Measurements from ENCODE around the gene WDR55. TPM values are rescaled to one million over a fixed set of nuclear protein-coding genes. Genes with fewer than 3 reads are reported as not detected.

The WDR55 gene
- total RNA-seq, 6 experiments from 2014 or later: 13.3 to 18.4 (median 15.0) TPM

Small RNAs within 50 kb of the gene (microRNA-seq; reads per million reads assigned to microRNA genes)
- gene MIR3655: 0 to 0.64 reads per million in 2 donors

Small RNAs within 50 kb of the gene (small RNA-seq; reads per million reads assigned to genes)
- gene VTRNA1-1 (226 to 269 reads per million in 2 experiments), gene VTRNA1-2 (2.3 to 2.4 reads per million in 2 experiments)

Other genes starting within 250 kb of the WDR55 start
- gene EIF4EBP3, start 117.2 kb upstream of the WDR55 start, total RNA-seq: 10 to 100 TPM; 10.7 to 19.5 (median 13.6) TPM
- 10 to 100 TPM; 14.4 to 35.4 (median 18.6) TPM for gene SRA1, start 107.4 kb upstream of the WDR55 start, total RNA-seq
- 10 to 100 TPM in 5 of 6 experiments, 1 to 10 TPM in 1; 9.6 to 24.3 (median 14.3) TPM for gene APBB3, start 100.3 kb upstream of the WDR55 start, total RNA-seq
- 10 to 100 TPM; 28.1 to 38.5 (median 30.2) TPM for gene SLC35A4, start 100.1 kb upstream of the WDR55 start, total RNA-seq
- 100 to 1,000 TPM; 174 to 513 (median 244) TPM for gene CD14, start 31.7 kb upstream of the WDR55 start, total RNA-seq
- gene TMCO6, start 25.5 kb upstream of the WDR55 start, total RNA-seq: 10 to 100 TPM in 5 of 6 experiments, 1 to 10 TPM in 1; 7.3 to 45.5 (median 23.6) TPM
- gene NDUFA2, start 17.3 kb upstream of the WDR55 start, total RNA-seq: 10 to 100 TPM; 35.4 to 56.8 (median 52.4) TPM
- 10 to 100 TPM; 26.6 to 50.7 (median 30.3) TPM for gene IK, start 17.1 kb upstream of the WDR55 start, total RNA-seq
- 1 to 10 TPM in 1 of 6 experiments, under 1 TPM in 5; 0.27 to 1.4 (median 0.69) TPM for gene DND1, start 8.7 kb downstream of the WDR55 start, total RNA-seq
- 10 to 100 TPM; 22.8 to 46.6 (median 37.0) TPM for gene HARS1, start 26.5 kb downstream of the WDR55 start, total RNA-seq
- gene HARS2, start 26.6 kb downstream of the WDR55 start, total RNA-seq: 10 to 100 TPM in 4 of 6 experiments, 1 to 10 TPM in 2; 8.5 to 13.9 (median 11.5) TPM
- 10 to 100 TPM; 11.6 to 26.4 (median 18.0) TPM for gene ZMAT2, start 35.5 kb downstream of the WDR55 start, total RNA-seq
- not detected for gene PCDHA1, start 121.2 kb downstream of the WDR55 start, total RNA-seq
- not detected for gene PCDHA2, start 129.9 kb downstream of the WDR55 start, total RNA-seq
- gene PCDHA3, start 136.2 kb downstream of the WDR55 start, total RNA-seq: under 1 TPM in 1 of 6 experiments, not detected in 5; 0.07 TPM
- under 1 TPM in 4 of 6 experiments, not detected in 2; 0.09 to 0.19 (median 0.13) TPM for gene PCDHA4, start 142.2 kb downstream of the WDR55 start, total RNA-seq
- under 1 TPM in 1 of 6 experiments, not detected in 5; 0.06 TPM for gene PCDHA5, start 156.7 kb downstream of the WDR55 start, total RNA-seq
- under 1 TPM in 1 of 6 experiments, not detected in 5; 0.12 TPM for gene PCDHA6, start 163.1 kb downstream of the WDR55 start, total RNA-seq
- gene PCDHA7, start 169.4 kb downstream of the WDR55 start, total RNA-seq: under 1 TPM in 2 of 6 experiments, not detected in 4; 0.07 to 0.12 TPM
- not detected for gene PCDHA8, start 176.3 kb downstream of the WDR55 start, total RNA-seq
- not detected for gene PCDHA9, start 183.5 kb downstream of the WDR55 start, total RNA-seq
- gene PCDHA10, start 191.0 kb downstream of the WDR55 start, total RNA-seq: under 1 TPM in 3 of 6 experiments, not detected in 3; 0.05 to 0.07 (median 0.06) TPM
- gene PCDHA11, start 204.1 kb downstream of the WDR55 start, total RNA-seq: under 1 TPM in 3 of 6 experiments, not detected in 3; 0.04 to 0.51 (median 0.07) TPM
- gene PCDHA12, start 210.4 kb downstream of the WDR55 start, total RNA-seq: under 1 TPM in 4 of 6 experiments, not detected in 2; 0.18 to 0.51 (median 0.32) TPM
- 1 to 10 TPM in 3 of 6 experiments, under 1 TPM in 2, not detected in 1; 0.35 to 1.8 (median 1.2) TPM for gene PCDHA13, start 217.2 kb downstream of the WDR55 start, total RNA-seq